ENCODE data around the gene CKM. TPM values are rescaled to one million over a fixed set of nuclear protein-coding genes. Genes with fewer than 3 reads are reported as not detected.
"Not testable (repeated sequence)": the region's sequence is repeated elsewhere in the genome, so short reads cannot be mapped to it uniquely, and the experiment has no call there.

The CKM gene
- total and polyA plus RNA-seq, 10 of the 15 experiments (the other 5 are each of a cell fraction or from before 2014, with no cell fraction given) = 0.08 to 0.14 (median 0.13) TPM; not detected in 5

- no peak for TF ChIP-seq NKRF (conservative IDR thresholded peaks at IDR 0.05)
Measured at GRCh38 chr19:45336696-45337251, 14.1 kb upstream of the CKM start (continued).

- ChIA-PET CTCF (interaction anchor here (0.6 to 1.0 kb wide), 2 partner anchors 186 to 243 kb away, joined by 3 to 4 read pairs; no protein-coding TSS in a partner anchor), POLR2A (interaction anchor here (0.7 to 1.4 kb wide), 2 partner anchors 156 to 320 kb away, joined by 6 to 7 read pairs; partner anchors contain the start of genes BLOC1S3 and TRAPPC6A)
- WGBS (ENCODE audit: insufficient coverage, insufficient replicate concordance, low lambda C conversion rate, missing lambda C conversion rate) = 44% methylated on average over 4 of the region's 4 CpGs
- intact Hi-C loops (cut with micrococcal nuclease; ENCODE audit: unreplicated experiment) (loop anchor here (5.0 to 10.0 kb wide), 5 partner anchors 83 to 428 kb away; partner anchors contain the start of genes APOE, MARK4 and PPP1R37), in situ Hi-C loops (cut with MboI) (loop anchor here (10.0 kb wide), 1 partner anchor 430 kb away; the partner anchor contains the start of gene APOE)
- H3K4me2 ChIP-seq (ENCODE audit: control insufficient read depth, insufficient read depth); RAD21 ChIA-PET (ENCODE audit: unreplicated experiment); H3K27me3 ChIP-seq (replicated peaks in 1 of 2; ENCODE audit: control insufficient read depth in 2 of 2, insufficient read depth in 2 of 2, low read length in 1 of 2); H3K79me2 ChIP-seq (ENCODE audit: control insufficient read depth, insufficient read depth, low read length); ATAC-seq; FAIRE-seq; H3K27ac ChIP-seq (ENCODE audit: control insufficient read depth, insufficient read depth); H3K4me3 ChIP-seq; H2AFZ ChIP-seq (ENCODE audit: control insufficient read depth, low read depth, low read length); H3K4me1 ChIP-seq (ENCODE audit: control insufficient read depth, insufficient read depth, low read length); H3K36me3 ChIP-seq (ENCODE audit: control insufficient read depth in 2 of 2, insufficient read depth in 2 of 2, low read length in 1 of 2); H4K20me1 ChIP-seq (ENCODE audit: control insufficient read depth, insufficient read depth); SMC1A ChIA-PET (ENCODE audit: uncharacterized antibody, unreplicated experiment); DNase-seq (ENCODE audit: low read depth, low spot score); H3K9me3 ChIP-seq (replicated peaks; ENCODE audit: control insufficient read depth, insufficient read depth, low read length); BruUV-seq (replicated peaks); H3K9ac ChIP-seq (ENCODE audit: control insufficient read depth, insufficient read depth, low read length): not testable (repeated sequence)
Measured at GRCh38 chr19:45334881-45335280, 12.2 kb upstream of the CKM start.
